Tibial nerve (tissue), 3 donors: ENCODE data around the gene ACVR1.

Source experiments
- POLR2A ChIP-seq, 2 donors: fragments of 450-650 bp; IDR thresholded peaks; one replicate each; pipeline ENCODE4 v1.6.1; 2017; ENCODE audit warnings: antibody characterized with exemption in 2 of 2, mild to moderate bottlenecking in 2 of 2, moderate library complexity in 2 of 2
- TF ChIP-seq, protein P1 (sequence below), 5 experiments: fragments of 200-600 bp in 3 of 5; fragments of 450-650 bp in 2 of 5; sonication (generic) in 3 of 5; IDR thresholded peaks; one replicate each; pipeline ENCODE4 v1.5.1; 2016 to 2019; ENCODE audit warnings: antibody characterized with exemption in 5 of 5, mild to moderate bottlenecking in 3 of 5, moderate library complexity in 2 of 5

DNA sequence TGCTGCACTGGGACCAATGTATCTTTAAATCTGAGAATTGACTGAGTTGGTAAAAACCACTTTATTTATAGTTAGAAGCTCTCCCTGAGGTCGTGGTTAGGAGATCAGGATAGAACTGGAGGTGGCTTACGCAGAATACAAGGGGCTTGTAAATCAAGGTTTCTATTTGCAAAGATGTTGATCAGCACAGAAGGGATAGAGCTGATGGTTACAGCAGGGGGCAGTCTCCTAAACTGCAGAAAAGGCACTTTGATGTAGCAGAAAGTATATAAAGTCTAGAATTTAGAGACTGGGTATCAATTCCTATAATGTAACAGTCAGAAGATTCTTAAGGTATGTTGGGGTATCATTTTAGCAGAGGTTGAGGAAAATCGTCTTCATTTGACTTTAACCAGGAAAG is 25.2 kb upstream of the ACVR1 start:
- TF ChIP-seq, protein P1, sequence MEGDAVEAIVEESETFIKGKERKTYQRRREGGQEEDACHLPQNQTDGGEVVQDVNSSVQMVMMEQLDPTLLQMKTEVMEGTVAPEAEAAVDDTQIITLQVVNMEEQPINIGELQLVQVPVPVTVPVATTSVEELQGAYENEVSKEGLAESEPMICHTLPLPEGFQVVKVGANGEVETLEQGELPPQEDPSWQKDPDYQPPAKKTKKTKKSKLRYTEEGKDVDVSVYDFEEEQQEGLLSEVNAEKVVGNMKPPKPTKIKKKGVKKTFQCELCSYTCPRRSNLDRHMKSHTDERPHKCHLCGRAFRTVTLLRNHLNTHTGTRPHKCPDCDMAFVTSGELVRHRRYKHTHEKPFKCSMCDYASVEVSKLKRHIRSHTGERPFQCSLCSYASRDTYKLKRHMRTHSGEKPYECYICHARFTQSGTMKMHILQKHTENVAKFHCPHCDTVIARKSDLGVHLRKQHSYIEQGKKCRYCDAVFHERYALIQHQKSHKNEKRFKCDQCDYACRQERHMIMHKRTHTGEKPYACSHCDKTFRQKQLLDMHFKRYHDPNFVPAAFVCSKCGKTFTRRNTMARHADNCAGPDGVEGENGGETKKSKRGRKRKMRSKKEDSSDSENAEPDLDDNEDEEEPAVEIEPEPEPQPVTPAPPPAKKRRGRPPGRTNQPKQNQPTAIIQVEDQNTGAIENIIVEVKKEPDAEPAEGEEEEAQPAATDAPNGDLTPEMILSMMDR (IDR thresholded peaks at IDR 0.05) = peak in 1 of 5 experiments; percentile 9
- no peak for TF ChIP-seq POLR2A (IDR thresholded peaks at IDR 0.05)
